T-cell (primary cell): Measurements from ENCODE around the gene VTCN1. TPM values are rescaled to one million over a fixed set of nuclear protein-coding genes. Genes with fewer than 3 reads are reported as not detected.

Experiments used
- total RNA-seq, 35 experiments: library from RNA in 6 of 35; stranded (reverse) in 6 of 35; fragments of 120-200 nt in 1 of 35; gene quantifications; one replicate each; pipeline versions ENCODE4 v1.2.1 to v1.2.4 and lab custom pipeline; 2013 to 2026

The VTCN1 gene
- total RNA-seq, 5 donors from 2014 or later (not counting 1 experiment from before 2014, with no cell fraction given) = not detected

Other genes with a start within 250 kb of the VTCN1 start
- gene CD101, start 209.2 kb downstream of the VTCN1 start, total RNA-seq = 10 to 100 TPM in 2 of 5 donors, 1 to 10 TPM in 3; 4.8 to 13.4 (median 5.3) TPM
- gene TTF2, start 150.6 kb downstream of the VTCN1 start, total RNA-seq = 10 to 100 TPM; 26.7 to 37.1 (median 33.8) TPM
- gene TRIM45, start 89.2 kb downstream of the VTCN1 start, total RNA-seq = under 1 TPM; 0.23 to 0.65 (median 0.30) TPM
- 10 to 100 TPM; 43.3 to 64.4 (median 51.4) TPM for gene MAN1A2, start 156.5 kb upstream of the VTCN1 start, total RNA-seq